Measurements from ENCODE around the gene KLK5. TPM values are rescaled to one million over a fixed set of nuclear protein-coding genes. Genes with fewer than 3 reads are reported as not detected.

KLK5 gene
- total RNA-seq, 1 experiment from 2014 or later, result not detected

DNA sequence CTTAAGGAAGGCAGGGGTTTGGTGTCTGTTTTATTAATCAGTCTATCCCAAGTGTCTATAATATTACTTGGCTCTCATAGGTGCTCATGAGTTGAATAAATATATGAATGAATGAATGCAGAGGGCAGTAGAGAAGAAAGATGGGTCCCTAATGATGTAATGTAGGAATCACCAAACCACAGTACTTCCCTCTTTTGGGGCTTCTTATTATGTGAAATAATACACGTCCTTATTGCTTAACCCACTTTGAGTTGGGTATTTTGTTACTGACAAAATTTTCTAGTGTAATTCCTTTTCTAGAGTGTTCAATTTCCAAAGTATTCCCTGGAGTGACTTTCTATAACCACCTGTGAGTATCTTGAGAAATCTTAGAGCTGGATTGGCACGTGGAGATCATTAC lies 13.2 kb downstream of the KLK5 start:
- DNase-seq, result no peak
- H2AFZ ChIP-seq (ENCODE audit: low read length), result no peak overlapping the region
- no peak overlapping the region for H3K9ac ChIP-seq (ENCODE audit: low read length)
- no peak overlapping the region for H3K4me3 ChIP-seq (ENCODE audit: low read length)
- no peaks in the 10 kb centered on the region for H3K36me3 ChIP-seq (ENCODE audit: insufficient read depth, low read length)
- H3K9me2 ChIP-seq (replicated peaks; ENCODE audit: insufficient read depth, low read length), result no peaks in the 10 kb centered on the region
- no peak overlapping the region for H3K27ac ChIP-seq (ENCODE audit: low read length)
- H3K4me2 ChIP-seq (ENCODE audit: low read depth, low read length, poor library complexity, severe bottlenecking), result no peak overlapping the region
- no peaks in the 10 kb centered on the region for H3K27me3 ChIP-seq (ENCODE audit: low read length)
- H3K79me2 ChIP-seq (ENCODE audit: low read length), result no peaks in the 10 kb centered on the region
- no peaks in the 10 kb centered on the region for H4K20me1 ChIP-seq (ENCODE audit: insufficient read depth, low read depth, low read length)
- H3K4me1 ChIP-seq (ENCODE audit: low read length), result no peaks in the 10 kb centered on the region
- no peaks in the 10 kb centered on the region for H3K9me3 ChIP-seq (ENCODE audit: low read length)

DNA sequence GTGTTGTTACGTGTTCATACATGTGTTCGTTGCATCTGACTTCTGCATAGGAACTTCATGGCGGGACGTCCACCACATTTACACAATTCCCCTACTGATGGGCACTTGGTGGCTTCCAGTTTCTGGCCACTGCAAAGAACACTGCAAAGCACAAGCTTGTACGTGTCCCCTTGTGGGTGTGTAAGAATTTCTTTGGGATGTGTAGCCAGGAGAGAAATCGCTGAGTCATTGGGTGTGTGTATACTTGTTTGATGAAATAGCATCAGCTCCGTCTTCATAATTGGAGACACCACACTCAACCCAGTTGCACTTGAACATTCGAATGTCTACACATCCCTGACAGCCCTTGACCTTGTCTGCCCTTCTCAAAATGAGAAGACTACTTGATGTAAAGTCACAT lies 19.2 kb downstream of the KLK5 start:
- no peak for DNase-seq
- no peaks in the 10 kb centered on the region for H3K27me3 ChIP-seq (ENCODE audit: low read length)
- H2AFZ ChIP-seq (ENCODE audit: low read length), result no peak overlapping the region
- H3K9me3 ChIP-seq (ENCODE audit: low read length), result no peaks in the 10 kb centered on the region
- no peaks in the 10 kb centered on the region for H3K9me2 ChIP-seq (replicated peaks; ENCODE audit: insufficient read depth, low read length)
- peaks cover 4% of the 10 kb centered on the region for H3K4me1 ChIP-seq (ENCODE audit: low read length)
- H3K79me2 ChIP-seq (ENCODE audit: low read length), result no peaks in the 10 kb centered on the region
- no peak overlapping the region for H3K4me2 ChIP-seq (ENCODE audit: low read depth, low read length, poor library complexity, severe bottlenecking)
- no peak overlapping the region for H3K9ac ChIP-seq (ENCODE audit: low read length)
- no peaks in the 10 kb centered on the region for H4K20me1 ChIP-seq (ENCODE audit: insufficient read depth, low read depth, low read length)
- H3K4me3 ChIP-seq (ENCODE audit: low read length), result no peak overlapping the region
- H3K36me3 ChIP-seq (ENCODE audit: insufficient read depth, low read length), result no peaks in the 10 kb centered on the region
- H3K27ac ChIP-seq (ENCODE audit: low read length), result no peak overlapping the region

DNA sequence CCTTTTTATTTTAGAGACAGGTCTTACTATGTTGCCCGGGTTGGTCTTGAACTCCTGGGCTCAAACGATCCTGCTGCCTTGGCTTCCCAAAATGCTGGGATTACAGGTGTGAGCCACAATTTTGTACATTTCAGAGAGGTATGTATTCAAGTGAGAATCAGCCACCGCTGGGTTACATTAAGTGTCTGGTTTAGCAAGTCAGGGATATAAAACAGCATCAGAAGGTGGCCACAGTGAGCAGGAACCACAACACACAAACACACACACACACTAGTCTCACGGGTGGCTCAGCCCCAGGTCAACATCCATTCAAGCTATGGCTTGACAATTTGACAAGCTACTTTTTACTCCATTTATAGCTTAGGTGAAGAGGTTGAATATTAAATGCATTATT lies 20.2 kb downstream of the KLK5 start:
- Histone ChIP-seq H3K27ac (ENCODE audit: low read length) (no peak overlapping the region), H3K27me3 (ENCODE audit: low read length) (no peaks in the 10 kb centered on the region), H3K79me2 (ENCODE audit: low read length) (no peaks in the 10 kb centered on the region), H4K20me1 (ENCODE audit: insufficient read depth, low read depth, low read length) (no peaks in the 10 kb centered on the region), H2AFZ (ENCODE audit: low read length) (no peak overlapping the region), H3K4me2 (ENCODE audit: low read depth, low read length, poor library complexity, severe bottlenecking) (no peak overlapping the region), H3K4me3 (ENCODE audit: low read length) (no peak overlapping the region), H3K9me2 (replicated peaks; ENCODE audit: insufficient read depth, low read length) (no peaks in the 10 kb centered on the region), H3K4me1 (ENCODE audit: low read length) (peaks cover 5% of the 10 kb centered on the region), H3K36me3 (ENCODE audit: insufficient read depth, low read length) (no peaks in the 10 kb centered on the region), H3K9ac (ENCODE audit: low read length) (no peak overlapping the region), H3K9me3 (ENCODE audit: low read length) (no peaks in the 10 kb centered on the region)
- no peak for DNase-seq

DNA sequence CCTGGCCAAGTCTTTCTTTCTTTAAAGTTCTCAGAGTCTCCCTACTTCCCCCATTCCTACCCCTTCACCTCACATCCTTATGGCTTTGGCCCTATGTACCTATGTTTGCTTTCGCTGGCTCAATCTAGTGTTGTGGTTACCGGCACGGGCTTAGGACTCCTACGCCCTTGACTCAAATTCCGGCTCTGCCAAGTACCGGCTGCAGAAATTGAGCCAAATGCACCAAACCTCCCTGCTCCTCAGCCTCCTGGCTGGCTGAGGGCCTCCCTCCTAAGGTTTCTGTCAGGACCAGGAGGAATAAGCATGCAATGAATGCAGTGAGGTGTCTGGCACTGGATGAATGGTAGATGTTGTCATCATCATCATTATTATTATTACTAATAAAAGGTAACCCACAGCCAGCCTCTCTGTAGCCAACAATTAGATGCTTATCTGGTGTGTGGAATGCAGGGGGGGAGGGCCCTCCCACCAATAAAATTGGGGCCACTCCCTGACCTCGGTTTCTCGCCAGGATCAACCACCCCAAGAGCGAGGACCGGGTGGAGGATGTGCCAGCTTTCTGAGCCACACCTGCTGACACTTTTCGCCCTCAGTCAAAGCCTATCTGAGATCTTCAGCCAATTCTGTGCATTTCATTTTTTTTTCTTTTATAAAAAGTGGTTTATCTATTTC lies 20.7 kb downstream of the KLK5 start:
- H3K4me3 ChIP-seq (ENCODE audit: low read length), result no peak overlapping the region
- H2AFZ ChIP-seq (ENCODE audit: low read length), result no peak overlapping the region
- H3K4me1 ChIP-seq (ENCODE audit: low read length), result peaks cover 5% of the 10 kb centered on the region
- H3K4me2 ChIP-seq (ENCODE audit: low read depth, low read length, poor library complexity, severe bottlenecking), result no peak overlapping the region
- H3K9ac ChIP-seq (ENCODE audit: low read length), result no peak overlapping the region
- H3K27ac ChIP-seq (ENCODE audit: low read length), result no peak overlapping the region
- no peaks in the 10 kb centered on the region for H3K36me3 ChIP-seq (ENCODE audit: insufficient read depth, low read length)
- H3K9me2 ChIP-seq (replicated peaks; ENCODE audit: insufficient read depth, low read length), result no peaks in the 10 kb centered on the region
- H3K79me2 ChIP-seq (ENCODE audit: low read length), result no peaks in the 10 kb centered on the region
- H3K27me3 ChIP-seq (ENCODE audit: low read length), result no peaks in the 10 kb centered on the region
- no peaks in the 10 kb centered on the region for H3K9me3 ChIP-seq (ENCODE audit: low read length)
- no peaks in the 10 kb centered on the region for H4K20me1 ChIP-seq (ENCODE audit: insufficient read depth, low read depth, low read length)
- no peak for DNase-seq

DNA sequence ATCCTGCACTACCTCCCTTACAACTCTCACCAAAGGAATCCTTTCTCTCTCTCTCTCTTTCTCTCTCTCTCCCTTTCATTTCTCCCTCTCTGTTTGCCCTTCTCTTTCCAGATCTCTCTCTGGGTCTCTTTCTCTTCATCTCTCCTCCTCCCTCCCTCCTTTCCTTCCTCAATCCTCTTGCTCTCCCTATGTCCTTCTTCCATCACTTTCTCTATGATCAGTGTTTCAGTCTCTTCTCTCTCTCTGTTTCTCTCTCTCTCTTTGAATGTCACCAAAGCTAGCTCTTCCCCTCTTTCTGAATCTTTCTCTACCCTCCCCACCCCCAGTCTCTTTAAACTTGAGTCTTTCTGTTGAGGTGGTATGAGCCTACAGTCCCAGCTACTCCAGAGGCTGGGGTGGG lies 21.8 kb downstream of the KLK5 start:
- no peaks in the 10 kb centered on the region for H3K9me3 ChIP-seq (ENCODE audit: low read length)
- no peaks in the 10 kb centered on the region for H3K79me2 ChIP-seq (ENCODE audit: low read length)
- no peaks in the 10 kb centered on the region for H3K27me3 ChIP-seq (ENCODE audit: low read length)
- no peak overlapping the region for H2AFZ ChIP-seq (ENCODE audit: low read length)
- no peaks in the 10 kb centered on the region for H3K9me2 ChIP-seq (replicated peaks; ENCODE audit: insufficient read depth, low read length)
- H3K4me1 ChIP-seq (ENCODE audit: low read length), result peaks cover 5% of the 10 kb centered on the region
- no peaks in the 10 kb centered on the region for H3K36me3 ChIP-seq (ENCODE audit: insufficient read depth, low read length)
- H3K9ac ChIP-seq (ENCODE audit: low read length), result no peak overlapping the region
- H3K27ac ChIP-seq (ENCODE audit: low read length), result no peak overlapping the region
- H3K4me2 ChIP-seq (ENCODE audit: low read depth, low read length, poor library complexity, severe bottlenecking), result no peak overlapping the region
- no peaks in the 10 kb centered on the region for H4K20me1 ChIP-seq (ENCODE audit: insufficient read depth, low read depth, low read length)
- no peak overlapping the region for H3K4me3 ChIP-seq (ENCODE audit: low read length)
- no peak for DNase-seq

DNA sequence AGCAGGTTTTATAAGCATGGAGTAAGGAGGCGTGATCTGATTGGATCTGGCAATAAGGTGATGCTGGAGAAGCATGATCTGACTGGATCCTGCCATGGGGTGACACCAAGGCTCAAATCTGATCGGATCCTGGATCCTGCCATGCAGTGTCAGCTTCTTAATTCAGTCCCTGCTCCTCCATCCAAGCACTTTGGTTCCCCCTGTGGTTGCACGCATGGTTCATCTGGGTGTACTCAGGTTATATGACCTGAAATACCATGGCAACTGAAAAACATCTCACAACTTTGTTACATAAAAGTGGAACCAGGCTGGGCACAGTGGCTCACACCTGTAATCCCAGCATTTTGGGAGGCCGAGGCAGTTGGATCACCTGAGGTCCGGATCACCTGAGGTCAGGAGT lies 24.0 kb downstream of the KLK5 start:
- Histone ChIP-seq H3K27ac (ENCODE audit: low read length) (no peak overlapping the region), H3K4me2 (ENCODE audit: low read depth, low read length, poor library complexity, severe bottlenecking) (no peak overlapping the region), H3K79me2 (ENCODE audit: low read length) (no peaks in the 10 kb centered on the region), H4K20me1 (ENCODE audit: insufficient read depth, low read depth, low read length) (no peaks in the 10 kb centered on the region), H3K36me3 (ENCODE audit: insufficient read depth, low read length) (no peaks in the 10 kb centered on the region), H3K27me3 (ENCODE audit: low read length) (no peaks in the 10 kb centered on the region), H3K4me1 (ENCODE audit: low read length) (peaks cover 5% of the 10 kb centered on the region), H3K9me2 (replicated peaks; ENCODE audit: insufficient read depth, low read length) (no peaks in the 10 kb centered on the region), H3K9me3 (ENCODE audit: low read length) (no peaks in the 10 kb centered on the region), H3K9ac (ENCODE audit: low read length) (no peak overlapping the region), H2AFZ (ENCODE audit: low read length) (no peak overlapping the region), H3K4me3 (ENCODE audit: low read length) (no peak overlapping the region)
- peak; percentile 62 for DNase-seq

DNA sequence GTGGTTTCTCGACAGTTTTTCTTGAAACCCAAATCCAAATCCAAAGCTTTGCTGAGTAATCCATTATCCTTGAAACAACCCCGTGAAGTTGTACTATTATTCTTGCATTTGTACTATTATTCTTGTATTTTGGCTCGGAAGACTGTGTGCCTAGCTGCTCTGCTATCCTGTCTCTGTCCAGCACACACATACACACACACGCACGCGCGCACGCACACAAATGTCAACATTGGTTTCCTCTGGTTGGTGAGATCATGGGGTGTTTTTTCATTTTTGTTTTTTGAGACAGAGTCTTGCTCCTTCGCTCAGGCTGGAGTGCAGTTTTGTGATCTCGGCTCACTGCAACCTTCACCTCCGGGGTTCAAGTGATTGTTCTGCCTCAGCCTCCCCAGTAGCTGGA lies 26.7 kb downstream of the KLK5 start:
- no peaks in the 10 kb centered on the region for H3K9me3 ChIP-seq (ENCODE audit: low read length)
- no peak overlapping the region for H2AFZ ChIP-seq (ENCODE audit: low read length)
- no peak overlapping the region for H3K4me3 ChIP-seq (ENCODE audit: low read length)
- H3K27me3 ChIP-seq (ENCODE audit: low read length), result 0 out of 2 replicates have a peak, but pooled peaks cover 3% of the 10 kb centered on the region
- H3K9ac ChIP-seq (ENCODE audit: low read length), result no peak overlapping the region
- no peaks in the 10 kb centered on the region for H3K36me3 ChIP-seq (ENCODE audit: insufficient read depth, low read length)
- no peak overlapping the region for H3K27ac ChIP-seq (ENCODE audit: low read length)
- no peaks in the 10 kb centered on the region for H3K9me2 ChIP-seq (replicated peaks; ENCODE audit: insufficient read depth, low read length)
- H3K4me1 ChIP-seq (ENCODE audit: low read length), result peaks cover 5% of the 10 kb centered on the region
- H3K4me2 ChIP-seq (ENCODE audit: low read depth, low read length, poor library complexity, severe bottlenecking), result no peak overlapping the region
- H4K20me1 ChIP-seq (ENCODE audit: insufficient read depth, low read depth, low read length), result peaks cover 7% of the 10 kb centered on the region; the same call in 1 of the 2 replicates
- no peak for DNase-seq
- no peaks in the 10 kb centered on the region for H3K79me2 ChIP-seq (ENCODE audit: low read length)

DNA sequence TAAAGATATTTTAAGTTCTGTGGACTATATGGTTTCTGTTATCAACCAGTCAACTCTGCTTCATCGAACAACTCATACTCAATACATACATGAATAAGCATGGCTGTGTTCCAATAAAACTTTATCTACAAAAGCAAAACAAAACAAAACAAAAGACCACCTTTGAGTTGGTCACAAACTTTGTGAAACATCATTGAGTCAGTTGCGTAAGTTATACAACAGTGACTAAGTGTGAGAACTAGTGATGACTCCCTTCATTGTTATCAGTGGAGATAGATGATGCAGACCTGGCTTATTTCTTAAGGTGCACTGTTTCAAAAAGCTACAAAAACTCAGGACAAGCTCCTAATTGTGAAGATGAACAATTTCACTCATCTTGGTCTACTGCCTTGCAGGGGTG lies 27.1 kb downstream of the KLK5 start:
- Histone ChIP-seq H3K4me1 (ENCODE audit: low read length) (peaks cover 5% of the 10 kb centered on the region), H4K20me1 (ENCODE audit: insufficient read depth, low read depth, low read length) (peaks cover 7% of the 10 kb centered on the region; the same call in 1 of the 2 replicates), H3K27me3 (ENCODE audit: low read length) (0 out of 2 replicates have a peak, but pooled peaks cover 3% of the 10 kb centered on the region), H3K27ac (ENCODE audit: low read length) (no peak overlapping the region), H3K4me2 (ENCODE audit: low read depth, low read length, poor library complexity, severe bottlenecking) (no peak overlapping the region), H3K79me2 (ENCODE audit: low read length) (no peaks in the 10 kb centered on the region), H3K9ac (ENCODE audit: low read length) (no peak overlapping the region), H3K9me2 (replicated peaks; ENCODE audit: insufficient read depth, low read length) (no peaks in the 10 kb centered on the region), H3K4me3 (ENCODE audit: low read length) (no peak overlapping the region), H2AFZ (ENCODE audit: low read length) (no peak overlapping the region), H3K36me3 (ENCODE audit: insufficient read depth, low read length) (no peaks in the 10 kb centered on the region), H3K9me3 (ENCODE audit: low read length) (no peaks in the 10 kb centered on the region)
- no peak for DNase-seq
